ELR (cell line): Measurements from ENCODE around the gene WDR73.
"Not testable (repeated sequence)": the region's sequence is repeated elsewhere in the genome, so short reads cannot be mapped to it uniquely, and the experiment has no call there.

Source experiments
- DNase-seq: peaks from one replicate; pipeline ENCODE4 v3.0.0-alpha.2; 2015; ENCODE audit warnings: low read depth

The WDR73 gene

GRCh38 chr15:84653910-84654688 lies at the start of gene WDR73:
Gene WDR73 (minus strand): TSS chr15:84654283. CDS start chr15:84654274, 9 bp downstream.
- DNase-seq: peak; percentile 95

GRCh38 chr15:84703808-84704207 lies 49.7 kb upstream of the WDR73 start:
- no peak for DNase-seq

DNA sequence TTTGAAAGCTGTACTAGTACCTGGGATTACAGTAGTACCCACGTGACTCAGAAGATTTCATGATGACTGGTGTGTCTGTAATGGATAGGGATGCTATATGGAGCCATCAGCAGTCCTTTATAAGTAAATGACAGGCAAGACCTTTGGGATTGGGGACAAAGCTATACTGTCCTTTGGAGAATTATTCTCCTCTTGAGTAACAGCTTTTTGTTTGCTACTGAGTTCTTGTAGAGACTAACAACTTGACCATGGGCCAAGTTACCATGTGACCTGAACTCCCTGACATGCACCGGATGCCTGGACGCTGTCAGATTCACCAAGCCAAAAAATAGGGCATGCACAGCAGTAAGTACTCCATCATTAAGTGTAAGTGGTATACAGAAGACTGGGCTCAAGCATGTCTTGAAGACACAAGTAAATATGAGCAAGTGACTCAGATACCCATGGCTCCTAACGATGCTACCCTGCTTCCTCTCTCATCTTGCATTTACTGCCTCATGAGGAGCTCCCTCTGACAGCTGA lies 48.9 kb upstream of the WDR73 start:
- no peak for DNase-seq

GRCh38 chr15:84699538-84700191 lies 45.6 kb upstream of the WDR73 start:
- DNase-seq: no peak

DNA sequence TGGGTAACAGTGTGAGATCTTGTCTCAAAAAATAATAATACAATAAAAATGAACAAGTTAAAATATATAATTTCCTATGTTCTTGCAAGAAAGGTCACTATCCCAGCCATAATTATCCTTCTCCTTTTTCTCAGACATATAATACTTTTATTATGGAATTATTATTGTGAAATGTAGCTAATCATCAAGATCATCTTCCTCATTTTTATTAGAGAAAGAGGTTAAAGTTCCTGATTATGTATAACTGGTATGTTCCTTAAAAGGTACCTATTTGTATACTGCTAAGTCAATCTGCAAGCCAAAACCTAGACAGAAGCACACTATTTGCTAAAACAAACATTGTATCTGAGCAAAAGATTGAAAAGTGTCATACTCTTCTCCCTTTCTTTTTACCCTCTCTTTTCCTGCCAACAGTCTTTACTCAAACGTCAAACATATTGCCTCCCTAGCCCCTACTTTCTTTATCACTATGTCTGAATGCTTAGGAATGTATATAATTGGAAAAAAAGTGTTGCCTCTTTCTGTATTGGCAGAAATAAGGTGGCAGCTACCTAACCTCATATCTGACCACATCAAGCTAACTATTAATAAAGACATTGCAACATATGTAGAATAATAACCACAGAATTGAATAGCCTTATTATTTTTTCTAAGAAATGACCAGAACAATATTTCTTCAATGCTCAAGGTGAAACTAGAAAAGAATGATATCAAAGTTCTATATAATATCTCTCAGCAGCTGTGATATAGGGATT lies 43.3 kb upstream of the WDR73 start:
- DNase-seq: no peak

DNA sequence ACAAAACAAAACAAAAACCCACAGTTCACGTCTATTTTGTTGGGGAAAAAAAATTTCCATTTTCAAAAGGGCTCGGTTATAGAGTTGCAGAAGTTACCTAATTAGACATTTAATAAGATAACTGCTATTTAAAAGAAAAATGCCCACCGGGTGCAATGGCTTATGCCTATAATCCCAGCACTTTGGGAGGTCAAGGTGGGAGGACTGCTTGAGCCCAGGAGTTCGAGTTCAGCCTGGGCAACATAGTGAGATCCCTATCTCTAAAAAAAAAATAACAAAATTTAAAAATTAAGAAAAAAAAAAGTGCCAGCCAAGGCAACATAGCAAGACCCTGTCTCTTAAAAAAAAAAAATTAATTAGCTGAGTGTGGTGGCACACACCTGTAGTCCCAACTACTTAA lies 42.7 kb upstream of the WDR73 start:
- DNase-seq: no peak

- DNase-seq: no peak
These were observed 36.3 kb upstream of the WDR73 start for GRCh38 chr15:84690342-84690741.

DNA sequence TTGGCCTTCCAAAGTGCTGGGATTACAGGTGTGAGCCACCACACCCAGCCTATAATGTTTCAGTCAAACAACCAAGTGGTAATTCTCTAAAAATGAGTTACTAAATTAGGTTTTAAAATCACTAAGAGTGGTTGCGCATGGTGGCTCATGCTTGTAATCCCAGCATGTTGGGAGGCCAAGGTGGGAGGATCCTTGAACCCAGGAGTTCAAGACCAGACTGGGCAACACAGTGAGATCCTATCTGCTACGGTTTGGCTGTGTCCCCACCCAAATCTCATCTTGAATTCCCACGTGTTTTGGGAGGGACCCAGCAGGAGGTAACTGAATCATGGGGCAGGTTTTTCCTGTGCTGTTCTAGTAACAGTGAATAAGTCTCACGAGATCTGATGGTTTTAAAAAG lies 35.8 kb upstream of the WDR73 start:
- DNase-seq: no peak

DNA sequence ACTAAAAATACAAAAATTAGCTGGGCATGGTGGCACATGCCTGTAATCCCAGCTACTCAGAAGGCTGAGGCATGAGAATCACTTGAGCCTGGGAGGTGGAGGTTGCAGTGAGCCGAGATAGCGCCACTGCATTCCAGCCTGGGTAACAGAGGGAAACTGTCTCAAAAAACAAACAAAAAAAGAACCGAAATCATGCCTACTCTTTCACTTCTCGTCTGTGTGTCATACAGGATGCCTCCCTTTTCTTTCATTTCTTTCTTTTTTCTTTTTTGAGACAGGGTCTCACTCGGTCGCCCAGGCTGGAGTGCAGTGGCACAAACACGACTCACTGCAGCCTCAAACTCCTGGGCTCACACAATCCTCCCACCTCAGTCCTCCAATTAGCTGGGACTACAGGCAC lies 32.4 kb upstream of the WDR73 start:
- not testable (repeated sequence) for DNase-seq

GRCh38 chr15:84685304-84685703 lies 31.2 kb upstream of the WDR73 start:
- peak; percentile 89 for DNase-seq

GRCh38 chr15:84684092-84684491 lies 30.0 kb upstream of the WDR73 start:
- peak; percentile 35 for DNase-seq

- DNase-seq: peak; percentile 62
These were observed 27.7 kb upstream of the WDR73 start for GRCh38 chr15:84681831-84682230.

- peak; percentile 46 for DNase-seq
These were observed 17.1 kb upstream of the WDR73 start for GRCh38 chr15:84671211-84671610.

DNA sequence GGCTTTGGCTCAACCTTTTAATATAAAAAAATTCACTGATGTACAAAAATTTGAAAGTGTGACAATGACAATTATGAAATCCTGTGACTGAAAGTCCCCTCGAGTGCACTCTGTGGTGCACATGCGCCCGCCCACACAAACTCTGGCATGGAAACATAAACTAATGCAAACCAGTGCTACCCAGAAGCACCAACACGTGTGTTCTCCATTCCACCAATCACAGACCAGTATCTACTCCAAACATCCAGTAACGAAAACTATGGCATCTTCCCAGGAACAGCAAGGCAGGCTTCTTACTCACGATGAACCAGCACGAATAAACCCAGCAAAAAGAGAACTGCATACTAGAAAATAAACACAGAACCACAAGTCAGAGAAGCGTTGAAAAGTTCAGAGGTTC lies 15.6 kb upstream of the WDR73 start:
- DNase-seq: peak; percentile 63

GRCh38 chr15:84668221-84668982 lies 14.3 kb upstream of the WDR73 start:
- DNase-seq: no peak

DNA sequence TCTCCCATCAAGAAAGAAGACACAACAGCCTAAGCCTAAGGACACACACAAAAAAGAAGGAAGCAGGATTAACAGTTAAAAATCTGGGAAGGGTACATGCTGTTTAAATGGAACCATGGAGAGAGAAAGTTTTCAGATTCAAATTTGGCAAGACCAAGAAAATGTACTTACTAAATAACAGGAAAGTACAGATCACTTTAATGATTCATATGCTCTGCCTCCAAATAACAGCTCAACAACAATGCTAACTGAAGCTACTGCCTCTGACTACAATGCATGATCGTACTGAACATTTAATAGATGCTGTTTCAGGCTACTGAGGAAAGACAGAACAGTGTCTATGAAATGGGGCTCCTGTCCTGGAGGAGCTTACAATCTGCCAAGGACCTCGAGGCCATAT lies 12.3 kb upstream of the WDR73 start:
- DNase-seq: no peak

DNA sequence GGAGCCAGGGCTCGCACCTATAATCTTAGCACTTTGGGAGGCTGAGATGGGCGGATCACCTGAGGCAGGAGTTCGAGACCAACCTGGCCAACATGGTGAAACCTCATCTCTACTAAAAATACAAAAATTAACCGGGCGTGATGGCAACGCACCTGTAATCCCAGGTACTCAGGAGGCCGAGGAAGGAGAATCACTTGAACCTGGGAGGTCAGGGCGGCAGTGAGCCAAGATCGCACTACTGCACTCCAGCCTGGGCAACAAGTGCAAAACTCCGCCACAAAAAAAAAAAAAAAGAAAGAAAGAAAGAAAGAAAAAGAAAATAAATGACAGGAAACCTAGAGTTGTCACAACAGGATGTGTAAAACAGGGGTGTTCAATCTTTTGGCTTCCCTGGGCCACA lies 6.9 kb upstream of the WDR73 start:
- no peak for DNase-seq

DNA sequence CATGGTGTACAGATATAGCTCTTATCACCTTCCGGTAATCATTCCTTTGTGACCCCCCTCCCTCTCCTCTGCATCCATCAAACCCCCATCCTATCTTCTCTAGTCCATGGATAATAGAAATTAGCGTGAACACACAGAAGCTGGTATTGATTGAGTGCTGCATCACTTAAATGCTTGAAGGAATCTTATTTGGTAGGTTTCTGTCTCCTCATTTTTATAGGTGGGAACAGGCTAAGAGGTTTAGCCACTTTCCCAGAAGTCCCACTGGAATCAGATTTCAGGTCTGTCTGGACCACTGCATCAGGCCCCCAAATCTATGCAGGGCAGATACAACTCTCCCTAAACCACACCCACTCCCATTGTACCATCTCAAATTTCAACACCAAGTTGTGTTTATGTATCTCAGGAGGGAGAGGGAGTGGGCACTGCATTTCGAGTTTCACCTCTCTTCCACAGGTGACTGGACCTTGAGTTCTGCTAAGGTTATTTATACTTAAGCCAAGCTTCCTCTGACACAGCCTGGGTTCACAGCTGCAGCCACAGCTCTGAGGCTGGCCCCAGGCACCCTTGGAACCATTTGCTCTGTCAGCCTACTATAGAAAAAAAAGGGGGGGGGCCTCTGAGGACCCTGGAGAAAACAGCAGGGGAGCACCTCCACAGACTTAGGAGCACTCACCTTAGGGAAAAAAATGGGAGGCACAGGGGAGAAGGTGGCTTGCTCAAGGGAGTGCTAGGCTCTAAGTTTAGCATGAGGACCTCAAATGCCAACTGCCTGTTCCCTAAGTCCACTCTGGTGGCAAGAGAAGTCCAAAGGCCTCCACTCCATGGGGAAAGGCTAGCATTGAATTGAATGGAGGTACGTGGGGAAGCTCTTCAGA lies 6.1 kb upstream of the WDR73 start:
- no peak for DNase-seq

GRCh38 chr15:84658788-84659411 lies 4.8 kb upstream of the WDR73 start:
- DNase-seq: no peak

- DNase-seq: peak; percentile 84
These were observed 4.2 kb upstream of the WDR73 start, which contains the start of gene NMB for GRCh38 chr15:84658080-84658787. Gene NMB (minus strand): TSS chr15:84658199. CDS start chr15:84658152, 47 bp downstream.
